H1 (cell line): Measurements from ENCODE around the gene NEK9.

Experiments
- ATF3 ChIP-seq: IDR thresholded peaks from 2 replicates; pipeline ENCODE4 v1.6.1; 2011; ENCODE audit warnings: low read depth, mild to moderate bottlenecking, low read length; ENCODE audit not compliant: insufficient read depth
- BCL11A ChIP-seq, 2 experiments: IDR thresholded peaks; one replicate each; pipeline ENCODE4 v1.6.1; 2011; ENCODE audit warnings: low read depth in 2 of 2, low read length in 2 of 2, mild to moderate bottlenecking in 2 of 2
- CTCF ChIP-seq, 3 experiments: IDR thresholded peaks; 1 replicate in 2 of 3; 2 replicates in 1 of 3; pipeline versions ENCODE4 v1.5.1 to v1.6.1; 2011; ENCODE audit warnings: low read length in 3 of 3, mild to moderate bottlenecking in 3 of 3, inconsistent platforms in 2 of 3, low read depth in 1 of 3, moderate library complexity in 1 of 3; ENCODE audit not compliant: insufficient read depth in 1 of 3; ENCODE audit errors: control extremely low read depth in 1 of 3
- EP300 ChIP-seq, 2 experiments: IDR thresholded peaks; 1 replicate in 1 of 2; 2 replicates in 1 of 2; pipeline ENCODE4 v1.6.1; 2011 to 2012; ENCODE audit warnings: low read depth in 2 of 2, low read length in 2 of 2, mild to moderate bottlenecking in 2 of 2, borderline replicate concordance in 1 of 2, inconsistent platforms in 1 of 2, moderate library complexity in 1 of 2
- POLR2A ChIP-seq, 2 experiments: IDR thresholded peaks; 1 replicate in 1 of 2; 2 replicates in 1 of 2; pipeline ENCODE4 v1.6.1; 2011; ENCODE audit warnings: low read depth in 2 of 2, low read length in 2 of 2, mild to moderate bottlenecking in 2 of 2; ENCODE audit errors: control extremely low read depth in 1 of 2

GRCh38 chr14:75107186-75107585 lies 19.7 kb downstream of the NEK9 start:
- no peak for TF ChIP-seq BCL11A (IDR thresholded peaks at IDR 0.05; ENCODE audit: low read depth in 2 of 2, low read length in 2 of 2)
- no peak for TF ChIP-seq ATF3
- TF ChIP-seq CTCF (IDR thresholded peaks at IDR 0.05; ENCODE audit: control extremely low read depth in 1 of 3, insufficient read depth in 1 of 3, low read depth in 1 of 3, low read length in 3 of 3) = no peak
- TF ChIP-seq EP300 (IDR thresholded peaks at IDR 0.05; ENCODE audit: borderline replicate concordance in 1 of 2, low read depth in 2 of 2, low read length in 2 of 2) = no peak
- no peak for TF ChIP-seq POLR2A (IDR thresholded peaks at IDR 0.05; ENCODE audit: control extremely low read depth in 1 of 2, low read depth in 2 of 2, low read length in 2 of 2)
